Measurements from ENCODE around the gene CDK5RAP3. TPM values are rescaled to one million over a fixed set of nuclear protein-coding genes. Genes with fewer than 3 reads are reported as not detected.

Gene CDK5RAP3
- total and polyA plus RNA-seq, 2 of the 13 experiments (the other 11 are each of a cell fraction or from before 2014, with no cell fraction given) = 128 to 154 TPM

DNA sequence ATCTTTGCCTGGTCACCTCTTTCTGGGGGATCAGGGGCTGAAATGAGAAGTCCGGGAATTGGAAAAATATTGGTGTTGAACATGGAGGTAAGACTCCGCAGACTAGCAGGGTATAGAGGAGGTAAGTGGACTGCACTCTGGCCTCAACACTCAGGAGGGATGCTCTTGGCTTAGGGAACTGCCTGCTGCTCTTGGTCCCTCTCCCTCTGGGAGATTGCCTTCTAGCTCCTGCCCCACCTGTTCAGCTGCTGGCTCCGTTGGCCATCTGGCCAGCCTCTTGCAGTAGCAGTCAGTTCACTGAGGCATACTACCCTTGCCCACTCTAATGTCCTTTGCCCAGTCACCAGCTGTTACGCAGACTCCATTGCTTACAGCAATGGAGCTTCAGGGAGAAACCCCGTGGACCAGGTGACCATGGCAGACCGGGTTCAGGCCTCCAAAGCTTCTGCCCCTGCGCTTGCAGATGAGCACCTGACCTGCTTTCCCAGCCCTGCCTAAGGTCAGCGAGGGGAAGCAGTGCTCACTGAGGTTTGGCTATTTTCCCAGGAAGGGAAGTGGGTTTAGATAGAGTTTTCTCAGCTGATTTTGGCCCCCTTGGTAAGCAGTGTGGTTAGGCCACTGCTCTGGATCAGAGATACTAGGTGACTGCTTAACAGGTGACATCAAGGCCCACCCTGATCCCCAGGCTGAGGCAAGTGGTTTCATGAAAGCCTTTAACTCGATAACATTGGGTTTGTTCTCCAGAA is 11.9 kb downstream of the CDK5RAP3 start:
- Histone ChIP-seq H4K20me1 (ENCODE audit: insufficient read depth, low read length) (peaks cover 5% of the 10 kb centered on the region; the same call in 1 of the 2 replicates), H3K4me2 (ENCODE audit: low read depth, low read length) (no peak overlapping the region), H3K9me3 (ENCODE audit: low read length) (no peaks in the 10 kb centered on the region), H3K4me3 (replicated peaks in 1 of 3; ENCODE audit: insufficient read depth in 1 of 3, low read depth in 2 of 3, low read length in 3 of 3) (no peak overlapping the region), H3K27ac (ENCODE audit: extremely low read length, insufficient read depth, low read length) (no peak overlapping the region), H3K79me2 (ENCODE audit: insufficient read depth, low read length) (no peaks in the 10 kb centered on the region), H2AFZ (ENCODE audit: low read length) (no peak overlapping the region), H3K36me3 (replicated peaks in 1 of 2; ENCODE audit: control insufficient read depth in 1 of 2, insufficient read depth in 2 of 2, low read length in 2 of 2) (peaks cover 27 to 56% of the 10 kb centered on the region in 2 experiments), H3K27me3 (ENCODE audit: control insufficient read depth in 1 of 2, insufficient read depth in 2 of 2, low read length in 2 of 2) (no peaks in the 10 kb centered on the region; a peak in 1 of 5 replicates), H3K9ac (ENCODE audit: insufficient read depth, low read depth, low read length) (no peak overlapping the region), H3K4me1 (ENCODE audit: insufficient read depth, low read length) (peaks cover 10% of the 10 kb centered on the region; the same call in 1 of the 2 replicates)
- BruUV-seq (replicated peaks) = no TSS peak
- ChIA-PET CTCF (ENCODE audit: low intra/inter-chr PET ratio, low total read pairs) (no interaction called here), POLR2A (interaction anchor here (1.5 kb wide), 1 partner anchor 12 kb away, joined by 4 read pairs; the partner anchor contains the start of gene CDK5RAP3)
- ATAC-seq = no peak
- 96% methylated on average over 9 of the region's 9 CpGs for WGBS (ENCODE audit: low lambda C conversion rate)
- FAIRE-seq = no peak
- no peak for TF ChIP-seq SALL2 (CRISPR knock-in tag; IDR thresholded peaks at IDR 0.05)
- no peak for TF ChIP-seq ZNF180 (CRISPR knock-in tag; IDR thresholded peaks at IDR 0.05; ENCODE audit: borderline replicate concordance, low read depth)
- TF ChIP-seq MYNN (CRISPR knock-in tag; IDR thresholded peaks at IDR 0.05; ENCODE audit: low read depth) = no peak
- TF ChIP-seq POLR2A (IDR thresholded peaks at IDR 0.05; ENCODE audit: insufficient read depth in 1 of 2, low read depth in 2 of 2, low read length in 2 of 2) = 0 out of 4 replicates have a peak, but pooled peaks of 1 of the 2 experiments have one; percentile 19
- TF ChIP-seq AGO2 (optimal IDR thresholded peaks at IDR 0.05; ENCODE audit: low read depth, low read length) = peak; percentile 22
- intact Hi-C loops (cut with micrococcal nuclease; ENCODE audit: unreplicated experiment) = no loop called here
- no peak for DNase-seq (ENCODE audit: low spot score)
- in situ Hi-C loops (cut with HindIII; ENCODE audit: extremely low pct_ligation_motif_present, low pct_unique_long_range_greater_than_20kb) = no loop called here

DNA sequence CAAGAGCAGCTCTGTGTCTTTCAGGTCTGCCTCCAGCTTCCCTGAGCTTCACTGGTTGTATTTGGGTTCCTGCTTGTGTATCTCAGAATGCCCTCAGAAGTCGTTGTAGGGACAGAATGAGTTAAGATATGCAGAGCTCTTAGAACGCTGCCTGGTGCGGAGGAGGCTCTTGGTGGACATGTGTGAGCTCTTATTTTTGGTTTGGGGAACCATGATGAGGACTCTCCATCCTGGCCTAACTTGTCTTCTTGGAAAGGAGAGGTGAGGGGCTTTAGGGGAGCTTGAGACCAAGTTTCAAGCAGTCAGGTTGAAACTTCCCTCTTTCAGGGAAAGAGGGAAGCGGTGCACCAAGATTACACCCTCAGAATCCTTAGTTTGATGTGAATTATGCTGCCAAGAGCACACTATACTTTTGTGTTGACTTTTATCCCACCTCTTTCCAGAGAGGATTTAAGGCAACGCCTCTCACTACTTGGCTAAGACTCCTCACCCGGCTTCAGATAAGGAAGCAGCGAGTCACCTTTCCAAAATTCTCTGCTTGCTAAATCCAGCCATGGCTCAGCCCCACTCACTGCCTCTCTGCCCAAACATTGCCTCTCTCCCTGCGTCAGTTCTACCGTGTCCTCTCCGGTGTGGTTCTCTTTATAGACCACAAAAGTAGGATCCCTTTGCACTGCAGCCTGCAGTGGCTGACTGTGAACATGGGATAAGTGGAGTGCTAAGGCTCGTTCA is 12.7 kb downstream of the CDK5RAP3 start:
- FAIRE-seq = no peak
- BruUV-seq (replicated peaks) = no TSS peak
- WGBS (ENCODE audit: low lambda C conversion rate) = 93% methylated on average over 11 of the region's 11 CpGs
- peaks cover 13% of the 10 kb centered on the region; the same call in 1 of the 2 replicates for H3K4me1 ChIP-seq (ENCODE audit: insufficient read depth, low read length)
- peaks cover 3% of the 10 kb centered on the region; the same call in 1 of the 2 replicates for H4K20me1 ChIP-seq (ENCODE audit: insufficient read depth, low read length)
- H2AFZ ChIP-seq (ENCODE audit: low read length) = no peak overlapping the region
- ATAC-seq = no peak
- POLR2A ChIA-PET = interaction anchor here (1.5 kb wide), 1 partner anchor 13 kb away, joined by 4 read pairs; the partner anchor contains the start of gene CDK5RAP3
- no peak overlapping the region for H3K4me2 ChIP-seq (ENCODE audit: low read depth, low read length)
- H3K36me3 ChIP-seq (replicated peaks in 1 of 2; ENCODE audit: control insufficient read depth in 1 of 2, insufficient read depth in 2 of 2, low read length in 2 of 2) = peaks cover 24 to 50% of the 10 kb centered on the region in 2 experiments
- in situ Hi-C loops (cut with HindIII; ENCODE audit: extremely low pct_ligation_motif_present, low pct_unique_long_range_greater_than_20kb) (no loop called here), intact Hi-C loops (cut with micrococcal nuclease; ENCODE audit: unreplicated experiment) (no loop called here)
- no peak for TF ChIP-seq HNRNPH1 (optimal IDR thresholded peaks at IDR 0.05; ENCODE audit: low read depth, low read length)
- TF ChIP-seq ZC3H4 (CRISPR knock-in tag; IDR thresholded peaks at IDR 0.05; ENCODE audit: borderline replicate concordance) = no peak
- no peak for TF ChIP-seq ZNF550 (CRISPR knock-in tag; IDR thresholded peaks at IDR 0.05; ENCODE audit: borderline replicate concordance)
- TF ChIP-seq CBFB (CRISPR knock-in tag; IDR thresholded peaks at IDR 0.05) = no peak
- no peak for TF ChIP-seq ZBTB7A (CRISPR knock-in tag; IDR thresholded peaks at IDR 0.05)
- TF ChIP-seq, protein P1, sequence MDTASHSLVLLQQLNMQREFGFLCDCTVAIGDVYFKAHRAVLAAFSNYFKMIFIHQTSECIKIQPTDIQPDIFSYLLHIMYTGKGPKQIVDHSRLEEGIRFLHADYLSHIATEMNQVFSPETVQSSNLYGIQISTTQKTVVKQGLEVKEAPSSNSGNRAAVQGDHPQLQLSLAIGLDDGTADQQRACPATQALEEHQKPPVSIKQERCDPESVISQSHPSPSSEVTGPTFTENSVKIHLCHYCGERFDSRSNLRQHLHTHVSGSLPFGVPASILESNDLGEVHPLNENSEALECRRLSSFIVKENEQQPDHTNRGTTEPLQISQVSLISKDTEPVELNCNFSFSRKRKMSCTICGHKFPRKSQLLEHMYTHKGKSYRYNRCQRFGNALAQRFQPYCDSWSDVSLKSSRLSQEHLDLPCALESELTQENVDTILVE (CRISPR knock-in tag; IDR thresholded peaks at IDR 0.05) = no peak
- no peak for TF ChIP-seq ZNF234 (CRISPR knock-in tag; conservative IDR thresholded peaks at IDR 0.05)
- no peak for TF ChIP-seq MAF1 (CRISPR knock-in tag; IDR thresholded peaks at IDR 0.05; ENCODE audit: borderline replicate concordance)
- no peak for TF ChIP-seq ZNF441 (CRISPR knock-in tag; IDR thresholded peaks at IDR 0.05; ENCODE audit: borderline replicate concordance)
- no peak for TF ChIP-seq ZNF737 (CRISPR knock-in tag; IDR thresholded peaks at IDR 0.05; ENCODE audit: borderline replicate concordance)
- no peak for TF ChIP-seq HOXA5 (CRISPR knock-in tag; IDR thresholded peaks at IDR 0.05)
- TF ChIP-seq SRSF9 (IDR thresholded peaks at IDR 0.05; ENCODE audit: borderline replicate concordance, insufficient read depth, low read depth, low read length, poor library complexity, severe bottlenecking) = no peak
- CTCF ChIA-PET (ENCODE audit: low intra/inter-chr PET ratio, low total read pairs) = no interaction called here
- H3K27me3 ChIP-seq (ENCODE audit: control insufficient read depth in 1 of 2, insufficient read depth in 2 of 2, low read length in 2 of 2) = no peaks in the 10 kb centered on the region; a peak in 1 of 5 replicates
- no peaks in the 10 kb centered on the region for H3K79me2 ChIP-seq (ENCODE audit: insufficient read depth, low read length)
- H3K9ac ChIP-seq (ENCODE audit: insufficient read depth, low read depth, low read length) = no peak overlapping the region
- DNase-seq (ENCODE audit: low spot score) = no peak
- H3K9me3 ChIP-seq (ENCODE audit: low read length) = no peaks in the 10 kb centered on the region
- no peak overlapping the region for H3K27ac ChIP-seq (ENCODE audit: extremely low read length, insufficient read depth, low read length)
- H3K4me3 ChIP-seq (replicated peaks in 1 of 3; ENCODE audit: insufficient read depth in 1 of 3, low read depth in 2 of 3, low read length in 3 of 3) = no peak overlapping the region
